ENCODE data around the gene MRO.

MRO gene

DNA sequence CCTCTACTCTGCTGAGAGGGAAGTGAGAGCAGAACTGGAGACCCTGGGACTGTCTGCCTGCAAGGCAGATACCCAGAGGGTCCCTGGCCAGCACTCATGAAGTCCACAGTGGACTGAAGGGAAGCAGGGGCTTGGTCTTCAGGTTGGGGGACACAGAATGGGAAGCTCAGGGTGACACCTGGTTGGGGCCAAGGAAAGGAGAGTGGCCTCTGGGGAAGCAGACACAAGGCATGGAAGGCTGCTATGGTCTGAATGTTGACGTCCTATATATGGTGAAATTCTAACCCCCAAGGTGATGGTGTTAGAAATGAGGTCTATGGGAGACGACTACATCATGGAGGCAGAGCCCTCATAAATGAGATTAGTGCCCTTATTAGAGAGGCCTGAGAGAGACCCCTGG lies 69.3 kb downstream of the MRO start:
- H3K27ac Mint-ChIP-seq: no peak overlapping the region
- H3K4me3 Mint-ChIP-seq: no peak overlapping the region
- no peak for ATAC-seq
- peaks cover 61% of the 10 kb centered on the region for H3K27me3 Mint-ChIP-seq
- H3K36me3 Mint-ChIP-seq: no peaks in the 10 kb centered on the region
- no peaks in the 10 kb centered on the region for H3K4me1 Mint-ChIP-seq
- H3K9me3 Mint-ChIP-seq: no peaks in the 10 kb centered on the region

DNA sequence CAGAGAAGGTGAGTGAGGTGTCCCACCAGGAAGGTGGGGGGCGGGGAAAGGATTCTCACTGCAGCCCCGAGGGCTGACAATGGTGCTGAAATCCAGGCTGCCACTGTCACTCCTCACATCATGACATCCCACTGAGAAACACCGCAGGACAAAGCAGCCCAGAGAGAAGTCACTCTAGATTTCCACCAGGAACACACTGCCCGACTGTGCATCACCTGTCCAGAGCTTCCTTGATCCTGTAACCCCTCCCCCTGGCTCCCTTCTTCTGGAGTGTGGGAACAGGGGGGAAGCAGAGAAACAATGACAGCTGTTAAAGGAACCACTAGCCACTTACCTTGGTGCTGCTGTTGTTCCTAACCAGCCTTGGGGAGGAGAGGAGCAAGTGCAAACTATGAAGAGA lies 69.9 kb downstream of the MRO start:
- H3K4me1 Mint-ChIP-seq: no peaks in the 10 kb centered on the region
- H3K36me3 Mint-ChIP-seq: no peaks in the 10 kb centered on the region
- no peak overlapping the region for H3K4me3 Mint-ChIP-seq
- no peaks in the 10 kb centered on the region for H3K9me3 Mint-ChIP-seq
- H3K27ac Mint-ChIP-seq: no peak overlapping the region
- no peak for ATAC-seq
- H3K27me3 Mint-ChIP-seq: peaks cover 66% of the 10 kb centered on the region

DNA sequence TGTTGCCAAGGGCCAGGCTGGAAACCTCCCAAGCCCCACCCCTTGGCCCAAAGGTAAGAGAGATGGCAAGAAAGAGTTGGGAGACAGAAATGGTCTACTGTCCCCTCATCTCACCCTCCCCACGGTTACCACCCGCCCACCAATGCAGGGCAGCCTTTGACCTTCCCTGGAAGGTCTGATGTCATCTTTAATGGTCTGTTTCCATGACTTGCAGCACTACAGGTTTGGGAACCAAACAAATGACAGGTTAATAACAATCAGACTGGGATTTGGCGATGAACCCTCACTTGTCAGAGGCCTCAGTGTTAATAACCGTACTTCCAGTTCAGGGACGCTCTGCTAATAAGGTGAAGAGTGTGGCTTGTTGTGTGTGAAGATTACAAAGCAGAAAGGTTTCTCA lies 70.4 kb downstream of the MRO start:
- Mint-ChIP-seq H3K4me1 (no peaks in the 10 kb centered on the region), H3K27me3 (peaks cover 66% of the 10 kb centered on the region), H3K4me3 (no peak overlapping the region), H3K27ac (no peak overlapping the region), H3K36me3 (no peaks in the 10 kb centered on the region), H3K9me3 (peaks cover under 1% of the 10 kb centered on the region)
- ATAC-seq: no peak

DNA sequence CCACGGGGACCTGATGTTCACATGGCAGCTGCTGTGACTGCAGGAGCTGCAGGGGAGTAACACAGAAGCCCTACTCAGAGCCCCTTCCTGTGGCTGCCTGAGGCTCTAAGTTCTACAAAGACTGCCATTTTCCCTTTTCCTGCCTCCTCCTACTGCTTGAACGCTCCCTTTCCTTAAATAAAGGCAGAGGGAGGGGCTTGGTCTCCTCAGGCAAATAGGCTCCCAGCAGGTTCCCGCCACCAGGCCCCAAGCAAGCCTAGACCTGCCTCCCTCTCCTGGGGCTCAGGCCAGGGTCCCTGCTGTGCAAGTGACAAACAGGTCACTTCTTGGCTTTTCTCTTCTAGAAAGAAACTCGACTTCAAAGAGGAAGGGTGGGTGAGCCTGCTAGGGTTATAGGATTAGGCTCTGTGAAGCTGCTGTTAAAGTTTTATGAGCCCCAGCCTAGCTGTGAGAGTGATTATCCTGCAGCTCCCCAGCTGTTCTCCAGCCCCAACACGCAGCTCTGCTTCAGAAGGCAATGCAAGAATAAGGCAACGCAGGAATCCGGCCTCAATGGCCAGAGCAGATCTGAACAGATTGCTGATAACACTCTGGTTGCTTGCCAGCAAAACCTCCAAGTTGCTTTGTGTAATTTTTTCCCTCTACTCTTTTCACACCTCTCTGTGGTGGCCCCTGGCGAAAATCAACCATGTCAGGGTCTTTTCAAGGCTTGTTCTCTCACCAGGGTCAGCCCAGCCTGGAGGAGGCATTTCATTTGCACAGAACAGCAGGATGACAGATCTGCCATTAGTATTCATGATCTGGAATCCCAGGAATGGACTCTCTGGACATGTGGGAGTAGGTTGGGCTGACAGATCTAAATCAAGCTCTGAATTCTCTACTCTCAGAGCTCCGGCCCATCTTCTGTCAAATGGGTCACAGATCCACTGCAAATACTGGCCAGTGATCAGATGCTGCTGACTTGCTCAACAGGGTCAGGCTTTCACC lies 71.3 kb downstream of the MRO start:
- Mint-ChIP-seq H3K4me1 (no peaks in the 10 kb centered on the region), H3K27ac (no peak overlapping the region), H3K9me3 (peaks cover 9% of the 10 kb centered on the region), H3K36me3 (no peaks in the 10 kb centered on the region), H3K4me3 (no peak overlapping the region), H3K27me3 (peaks cover 66% of the 10 kb centered on the region)
- no peak for ATAC-seq

DNA sequence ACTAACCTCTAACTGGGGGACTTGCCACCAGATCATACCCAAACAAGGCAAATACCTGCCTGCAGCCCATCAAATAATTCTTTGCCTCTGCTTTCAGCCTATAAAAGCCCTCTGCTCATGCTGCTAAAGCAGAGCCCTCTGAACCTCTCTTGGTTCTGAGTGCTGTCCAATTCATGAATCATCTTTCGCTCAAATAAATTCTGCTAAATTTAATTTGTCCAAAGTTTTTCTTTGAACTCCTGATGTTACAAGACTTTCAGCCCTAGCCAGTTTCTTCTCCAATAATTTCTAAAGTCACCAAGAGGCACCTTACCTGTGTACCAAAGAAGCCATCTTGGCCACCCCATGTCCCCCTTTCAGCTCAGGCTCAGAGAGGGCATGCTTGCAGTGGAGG lies 72.0 kb downstream of the MRO start:
- H3K4me1 Mint-ChIP-seq: no peaks in the 10 kb centered on the region
- ATAC-seq: no peak

DNA sequence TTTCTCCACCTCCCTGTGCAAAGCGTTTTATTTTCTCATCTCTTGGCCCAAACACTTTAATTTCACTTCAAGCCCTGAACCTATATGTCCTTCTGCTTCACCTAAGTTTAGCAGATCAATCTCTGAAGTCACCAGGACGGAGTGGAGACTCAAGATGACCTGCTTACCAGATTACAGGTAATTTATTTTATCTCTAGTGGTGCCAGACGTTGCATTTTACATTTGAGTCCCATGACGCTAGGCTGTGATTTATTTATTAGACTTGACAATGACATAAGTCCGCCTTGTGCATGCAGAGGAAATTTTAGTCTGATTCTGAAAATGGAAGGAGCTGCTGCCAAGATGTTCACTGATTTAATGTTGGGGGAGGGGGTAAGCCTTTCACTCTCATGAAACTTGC lies 73.9 kb downstream of the MRO start:
- no peaks in the 10 kb centered on the region for H3K36me3 Mint-ChIP-seq
- H3K4me1 Mint-ChIP-seq: no peaks in the 10 kb centered on the region

More for the DNA sequence above, 72.0 kb downstream of the MRO start:
- Mint-ChIP-seq H3K27ac (no peak overlapping the region), H3K9me3 (peaks cover 9% of the 10 kb centered on the region), H3K27me3 (peaks cover 66% of the 10 kb centered on the region), H3K4me3 (no peak overlapping the region), H3K36me3 (no peaks in the 10 kb centered on the region)

More for the DNA sequence above, 73.9 kb downstream of the MRO start:
- ATAC-seq: no peak
- H3K9me3 Mint-ChIP-seq: peaks cover 9% of the 10 kb centered on the region
- H3K27me3 Mint-ChIP-seq: peaks cover 49% of the 10 kb centered on the region
- H3K4me3 Mint-ChIP-seq: no peak overlapping the region
- no peak overlapping the region for H3K27ac Mint-ChIP-seq
